HG03103 (cell line): ENCODE measurements around the gene SLC6A14.

Experiments
- ATAC-seq: cut with Tn5 transposase; IDR thresholded peaks from one replicate; pipeline ENCODE4 v1.9.1; 2021; ENCODE audit warnings: low read depth; ENCODE audit not compliant: unreplicated experiment

Gene SLC6A14

DNA sequence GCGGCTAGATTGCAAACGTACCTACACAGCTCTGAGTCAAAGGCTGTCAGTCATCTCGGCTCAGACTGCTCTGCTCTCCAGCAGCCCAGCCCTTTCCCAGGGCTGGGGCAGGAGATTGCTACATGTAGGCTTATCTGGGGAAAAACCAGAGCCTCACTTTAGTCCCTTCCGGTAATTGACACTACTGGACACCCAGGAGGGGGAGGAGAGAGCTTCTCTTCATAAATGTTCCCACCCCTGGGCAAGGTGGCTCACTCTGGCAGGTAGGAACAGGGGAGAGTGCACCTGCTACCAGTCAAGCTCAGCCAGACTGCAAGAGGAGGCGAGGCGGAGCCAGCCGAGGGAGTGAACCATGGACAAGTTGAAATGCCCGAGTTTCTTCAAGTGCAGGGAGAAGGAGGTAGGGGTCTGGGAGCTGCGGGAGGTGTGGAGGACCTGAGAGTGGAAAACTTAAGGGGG is at the start of gene SLC6A14:
TSS of gene SLC6A14 (plus strand) at position 249 of the 459 bp plus-strand sequence. CDS start at position 353, 104 bp downstream.
- no peak for ATAC-seq

DNA sequence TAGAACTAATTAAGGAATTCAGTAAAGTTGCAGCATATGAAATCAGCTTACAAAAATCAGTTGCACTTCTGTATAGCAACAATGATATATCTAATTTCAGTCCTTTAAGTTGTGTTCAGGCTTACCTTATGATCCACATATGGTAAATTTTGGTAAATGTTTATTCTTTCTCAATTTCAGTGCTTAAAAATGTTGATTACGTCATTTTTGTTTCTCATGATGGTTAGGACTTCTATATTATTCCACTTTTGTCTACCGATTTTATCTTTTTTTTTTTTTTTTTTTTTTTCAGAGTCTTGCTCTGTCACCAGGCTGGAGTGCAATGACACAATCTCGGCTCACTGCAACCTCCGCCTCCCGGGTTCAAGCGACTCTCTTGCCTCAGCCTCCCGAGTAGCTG is 40.7 kb upstream of the SLC6A14 start:
- no peak for ATAC-seq

DNA sequence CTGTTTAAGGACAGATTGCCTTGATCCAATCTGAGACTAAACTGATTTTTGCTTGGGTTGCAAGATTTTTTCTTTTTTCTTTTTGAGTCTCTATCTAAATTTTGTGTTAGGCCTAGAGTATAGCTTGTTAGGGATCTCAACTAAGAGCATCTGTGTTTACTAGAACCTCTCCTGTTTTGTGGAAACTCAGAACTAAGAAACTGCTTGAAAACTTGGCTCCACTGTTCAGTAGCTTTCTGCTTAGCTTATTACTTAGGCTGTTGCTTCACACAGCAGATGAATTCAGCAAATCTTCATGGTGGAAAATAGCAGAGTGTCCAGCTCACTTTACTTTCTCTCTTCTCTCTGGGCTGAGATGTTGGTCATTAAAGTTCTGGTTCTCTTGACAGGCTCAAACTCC is 36.7 kb upstream of the SLC6A14 start:
- ATAC-seq = no peak

- no peak for ATAC-seq
These were observed 27.2 kb upstream of the SLC6A14 start for GRCh38 chrX:116409219-116409618.

GRCh38 chrX:116413273-116413672 is 23.1 kb upstream of the SLC6A14 start:
- no peak for ATAC-seq

DNA sequence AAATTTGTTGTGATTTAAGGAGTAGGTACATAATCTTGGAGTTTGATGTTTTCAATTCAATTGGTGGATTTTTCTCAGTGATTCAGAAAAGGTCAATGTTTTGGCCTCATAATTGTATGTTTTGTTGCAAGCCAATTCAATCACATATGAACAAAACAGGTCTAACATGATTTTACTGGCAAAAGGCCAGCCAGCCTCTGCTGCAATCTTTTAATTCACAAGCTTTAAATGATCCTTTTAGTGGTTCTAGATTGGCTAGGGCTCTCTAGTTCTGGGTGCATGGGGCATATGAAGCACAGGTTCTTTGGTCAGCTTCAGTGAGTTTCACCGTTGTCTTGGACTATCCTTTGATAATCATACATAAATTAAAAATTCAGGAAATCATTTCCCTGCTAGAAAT is 19.2 kb upstream of the SLC6A14 start:
- no peak for ATAC-seq

DNA sequence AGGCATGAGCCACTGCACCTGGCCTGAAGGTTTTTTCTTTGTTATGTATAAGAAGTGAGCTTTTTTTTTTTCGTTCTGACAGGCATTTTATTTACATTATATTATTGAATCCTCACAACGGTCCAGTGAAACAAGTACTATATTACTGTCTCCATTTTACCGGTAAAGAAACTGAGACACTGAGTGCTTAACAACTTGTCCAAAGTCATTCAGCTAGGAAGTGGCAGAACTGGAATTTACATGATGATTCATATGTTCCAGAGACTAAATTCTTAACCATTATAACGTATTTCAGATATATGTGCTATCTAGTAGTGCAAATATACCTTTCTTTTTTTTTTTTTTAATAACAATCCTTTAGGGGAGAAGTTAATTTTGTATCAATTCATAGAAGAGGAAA is 18.4 kb upstream of the SLC6A14 start:
- ATAC-seq = no peak

GRCh38 chrX:116427978-116428377 is 8.4 kb upstream of the SLC6A14 start:
- no peak for ATAC-seq

GRCh38 chrX:116435597-116435996 is 809 bp upstream of the SLC6A14 start:
- no peak for ATAC-seq

GRCh38 chrX:116449156-116449555 is 12.8 kb downstream of the SLC6A14 start:
- no peak for ATAC-seq

- ATAC-seq = no peak
These were observed 26.4 kb downstream of the SLC6A14 start, which contains the start of gene CT83 for GRCh38 chrX:116462822-116463221. TSS of gene CT83 (minus strand) at chrX:116462976. CDS start at chrX:116462856, 120 bp downstream.

GRCh38 chrX:116480059-116480458 is 43.7 kb downstream of the SLC6A14 start:
- no peak for ATAC-seq

GRCh38 chrX:116490104-116490503 is 53.7 kb downstream of the SLC6A14 start:
- ATAC-seq = no peak

DNA sequence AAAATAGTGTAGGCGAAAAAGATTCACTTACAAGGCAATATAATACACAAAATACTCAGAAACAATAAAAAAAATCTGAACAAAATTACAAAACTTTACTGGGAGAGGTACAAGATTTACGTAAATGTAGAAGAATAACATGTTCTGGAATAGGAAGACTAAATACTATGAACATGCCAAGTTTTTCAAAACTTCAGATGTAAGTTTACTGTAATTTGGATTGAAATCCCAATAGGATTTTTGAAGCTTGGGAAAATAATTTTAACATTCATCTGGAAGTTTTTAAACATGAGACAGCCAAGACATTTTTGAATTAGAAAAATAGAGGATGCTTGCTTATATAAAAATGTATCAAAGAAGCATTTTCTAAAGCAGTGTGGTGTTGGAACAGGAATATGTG is 56.9 kb downstream of the SLC6A14 start:
- no peak for ATAC-seq

GRCh38 chrX:116499780-116500179 is 63.4 kb downstream of the SLC6A14 start:
- ATAC-seq = no peak
